Endodermal cell (in vitro differentiated cells): Measurements from ENCODE around the gene GUCA2B. TPM values are rescaled to one million over a fixed set of nuclear protein-coding genes. Genes with fewer than 3 reads are reported as not detected.
A peak's percentile ranks its signal among the peaks of the same experiment; 100 is the strongest.

Source experiments
- DNase-seq: peaks from one replicate; pipeline ENCODE4 v3.0.0-alpha.2; 2017
- H3K27ac ChIP-seq: 2 replicates; pipeline ENCODE4 v1.5.1; 2013; ENCODE audit warnings: mild to moderate bottlenecking, low read depth, low read length, moderate library complexity
- H3K27me3 ChIP-seq: 2 replicates; pipeline ENCODE4 v1.6.1; 2013; ENCODE audit warnings: mild to moderate bottlenecking, low read length, moderate library complexity; ENCODE audit not compliant: insufficient read depth, control insufficient read depth, poor library complexity, severe bottlenecking
- H3K36me3 ChIP-seq: 2 replicates; pipeline ENCODE4 v1.7.0; 2013; ENCODE audit warnings: mild to moderate bottlenecking, low read length, moderate library complexity; ENCODE audit not compliant: control insufficient read depth, insufficient read depth
- H3K4me1 ChIP-seq: one replicate; pipeline ENCODE4 v1.7.0; 2013; ENCODE audit warnings: low read length; ENCODE audit not compliant: control insufficient read depth, insufficient read depth
- H3K4me3 ChIP-seq: 2 replicates; pipeline ENCODE4 v1.5.1; 2013; ENCODE audit warnings: mild to moderate bottlenecking, low read length, moderate library complexity
- H3K9ac ChIP-seq: 2 replicates; pipeline ENCODE4 v1.6.1; 2013; ENCODE audit warnings: mild to moderate bottlenecking, low read length, moderate library complexity; ENCODE audit not compliant: poor library complexity, severe bottlenecking; ENCODE audit errors: extremely low read depth
- H3K9me3 ChIP-seq: 2 replicates; pipeline ENCODE4 v1.6.1; 2013; ENCODE audit warnings: mild to moderate bottlenecking, low read length, moderate library complexity; ENCODE audit not compliant: control insufficient read depth
- H3K27ac Mint-ChIP-seq: 2 replicates; pipeline ENCODE4 v1.8.0; 2020; ENCODE audit warnings: mixed read lengths
- H3K27me3 Mint-ChIP-seq: 2 replicates; pipeline ENCODE4 v1.8.0; 2021; ENCODE audit warnings: mild to moderate bottlenecking, mixed read lengths; ENCODE audit not compliant: insufficient read depth
- H3K36me3 Mint-ChIP-seq: 2 replicates; pipeline ENCODE4 v1.8.0; 2020; ENCODE audit warnings: low read depth, mixed read lengths
- H3K4me1 Mint-ChIP-seq: 2 replicates; pipeline ENCODE4 v1.8.0; 2020; ENCODE audit warnings: mixed read lengths
- H3K4me3 Mint-ChIP-seq: 2 replicates; pipeline ENCODE4 v1.8.0; 2020; ENCODE audit warnings: mild to moderate bottlenecking, moderate library complexity, mixed read lengths
- H3K9me3 Mint-ChIP-seq: 2 replicates; pipeline ENCODE4 v1.8.0; 2020; ENCODE audit warnings: mild to moderate bottlenecking, mixed read lengths
- WGBS, 2 experiments: methylation state at CpG; one replicate each; pipeline versions ENCODE4 v1.1.5 to v1.1.7; 2013; ENCODE audit warnings: missing lambda C conversion rate in 2 of 2, mixed read lengths in 1 of 2; ENCODE audit not compliant: insufficient coverage in 1 of 2, insufficient read length in 1 of 2; 5-methylcytosine and 5-hydroxymethylcytosine counted together
- total RNA-seq, 2 donors: library from RNA; stranded (reverse); fragmentation: NEBNext Ultra II Directional in 1 of 2; extraction: Animal tissue kit (Norgen Biotek cat#: 25700) in 1 of 2; gene quantifications; 2 replicates in 1 of 2; 3 replicates in 1 of 2; pipeline ENCODE4 v1.2.1, GENCODE V29; 2021
- TF ChIP-seq, protein P1 (sequence below): fragments of 200-600 bp; sonication (generic); conservative IDR thresholded peaks from 2 replicates; pipeline ENCODE4 v1.5.0; 2021; ENCODE audit warnings: antibody characterized with exemption, mild to moderate bottlenecking

GUCA2B gene
- total RNA-seq, 2 donors from 2014 or later, result not detected

DNA sequence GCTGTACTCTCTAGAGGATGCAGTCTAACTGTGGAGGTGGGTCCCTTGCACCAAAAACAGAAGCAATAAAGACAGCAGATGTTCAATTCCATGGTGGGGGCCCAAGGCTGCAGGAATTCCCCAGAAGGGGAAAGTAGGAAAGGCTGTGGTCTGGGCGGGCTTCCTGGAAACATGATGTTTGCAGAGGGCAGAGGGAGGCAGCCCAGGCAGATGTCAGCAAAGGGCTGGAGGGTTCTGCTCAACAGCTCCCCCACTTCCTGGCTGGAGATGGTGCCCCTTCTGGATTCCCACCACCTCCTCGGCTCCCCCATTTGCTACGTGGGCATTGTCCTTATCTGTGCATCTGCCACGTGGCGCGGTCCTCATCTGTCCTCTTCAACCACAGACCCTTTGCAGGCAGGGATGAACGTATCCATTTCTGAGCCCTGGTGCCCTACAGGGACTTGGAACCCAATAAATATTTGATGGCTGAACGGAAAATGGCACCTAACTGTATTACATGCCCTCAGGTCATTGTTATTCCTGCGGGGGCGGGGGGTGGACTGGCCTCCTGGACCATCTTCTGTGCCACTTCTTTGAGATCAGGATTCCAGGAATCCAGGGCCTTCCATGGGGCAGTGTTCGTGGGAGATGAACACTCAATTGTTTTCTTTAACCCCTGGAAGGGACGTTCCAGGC is 8.4 kb upstream of the GUCA2B start:
- H3K36me3 ChIP-seq, result no peaks in the 10 kb centered on the region
- no peaks in the 10 kb centered on the region for H3K4me1 ChIP-seq
- TF ChIP-seq, protein P1, sequence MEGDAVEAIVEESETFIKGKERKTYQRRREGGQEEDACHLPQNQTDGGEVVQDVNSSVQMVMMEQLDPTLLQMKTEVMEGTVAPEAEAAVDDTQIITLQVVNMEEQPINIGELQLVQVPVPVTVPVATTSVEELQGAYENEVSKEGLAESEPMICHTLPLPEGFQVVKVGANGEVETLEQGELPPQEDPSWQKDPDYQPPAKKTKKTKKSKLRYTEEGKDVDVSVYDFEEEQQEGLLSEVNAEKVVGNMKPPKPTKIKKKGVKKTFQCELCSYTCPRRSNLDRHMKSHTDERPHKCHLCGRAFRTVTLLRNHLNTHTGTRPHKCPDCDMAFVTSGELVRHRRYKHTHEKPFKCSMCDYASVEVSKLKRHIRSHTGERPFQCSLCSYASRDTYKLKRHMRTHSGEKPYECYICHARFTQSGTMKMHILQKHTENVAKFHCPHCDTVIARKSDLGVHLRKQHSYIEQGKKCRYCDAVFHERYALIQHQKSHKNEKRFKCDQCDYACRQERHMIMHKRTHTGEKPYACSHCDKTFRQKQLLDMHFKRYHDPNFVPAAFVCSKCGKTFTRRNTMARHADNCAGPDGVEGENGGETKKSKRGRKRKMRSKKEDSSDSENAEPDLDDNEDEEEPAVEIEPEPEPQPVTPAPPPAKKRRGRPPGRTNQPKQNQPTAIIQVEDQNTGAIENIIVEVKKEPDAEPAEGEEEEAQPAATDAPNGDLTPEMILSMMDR, result no peak
- peak; percentile 53 for DNase-seq
- no peaks in the 10 kb centered on the region for H3K4me1 Mint-ChIP-seq
- peaks cover 19% of the 10 kb centered on the region for H3K27me3 ChIP-seq
- no peaks in the 10 kb centered on the region for H3K36me3 Mint-ChIP-seq
- no peak overlapping the region for H3K4me3 Mint-ChIP-seq
- no peaks in the 10 kb centered on the region for H3K9me3 Mint-ChIP-seq
- 88 to 93% methylated on average over 5 to 12 of the region's 12 CpGs for WGBS, 2 experiments
- H3K9me3 ChIP-seq, result no peaks in the 10 kb centered on the region
- H3K27me3 Mint-ChIP-seq, result no peaks in the 10 kb centered on the region
- no peak overlapping the region for H3K9ac ChIP-seq
- no peak overlapping the region for H3K4me3 ChIP-seq
- no peak overlapping the region for H3K27ac Mint-ChIP-seq
- no peak overlapping the region for H3K27ac ChIP-seq

DNA sequence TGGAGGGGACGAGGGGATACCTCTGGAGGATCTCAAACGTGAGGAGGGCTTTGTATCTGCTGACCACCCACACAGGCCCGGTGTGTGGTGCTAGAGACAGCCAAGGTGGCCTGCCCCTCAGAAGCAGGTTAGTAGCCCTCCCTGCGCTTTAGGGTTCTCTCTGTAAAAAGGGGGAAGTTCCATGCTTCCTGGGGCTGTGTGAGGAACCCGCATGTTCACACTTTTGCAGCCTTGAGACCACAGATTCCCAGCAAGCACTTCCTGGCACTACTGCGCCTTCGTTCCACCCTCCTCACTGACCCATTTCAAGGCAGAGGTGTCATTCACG is 7.9 kb upstream of the GUCA2B start:
- Histone ChIP-seq H3K27ac (no peak overlapping the region), H3K4me3 (no peak overlapping the region), H3K4me1 (no peaks in the 10 kb centered on the region), H3K9me3 (no peaks in the 10 kb centered on the region), H3K36me3 (no peaks in the 10 kb centered on the region), H3K27me3 (peaks cover 24% of the 10 kb centered on the region), H3K9ac (no peak overlapping the region)
- Mint-ChIP-seq H3K4me1 (no peaks in the 10 kb centered on the region), H3K36me3 (no peaks in the 10 kb centered on the region), H3K27ac (no peak overlapping the region), H3K9me3 (no peaks in the 10 kb centered on the region), H3K4me3 (no peak overlapping the region), H3K27me3 (peaks cover 3% of the 10 kb centered on the region)
- WGBS, 2 experiments, result 92 to 95% methylated on average over 7 to 8 of the region's 8 CpGs
- TF ChIP-seq, protein P1, result no peak
- DNase-seq, result no peak

- Histone ChIP-seq H3K27ac (no peak overlapping the region), H3K27me3 (peaks cover 24% of the 10 kb centered on the region), H3K9me3 (no peaks in the 10 kb centered on the region), H3K4me3 (no peak overlapping the region), H3K36me3 (no peaks in the 10 kb centered on the region), H3K9ac (no peak overlapping the region), H3K4me1 (no peaks in the 10 kb centered on the region)
- H3K4me1 Mint-ChIP-seq, result no peaks in the 10 kb centered on the region
- H3K9me3 Mint-ChIP-seq, result no peaks in the 10 kb centered on the region
- TF ChIP-seq, protein P1, result no peak
- no peaks in the 10 kb centered on the region for H3K36me3 Mint-ChIP-seq
- no peak overlapping the region for H3K4me3 Mint-ChIP-seq
- H3K27ac Mint-ChIP-seq, result no peak overlapping the region
- H3K27me3 Mint-ChIP-seq, result peaks cover 8% of the 10 kb centered on the region
- WGBS, 2 experiments, result 87 to 91% methylated on average over 20 to 41 of the region's 41 CpGs
- DNase-seq, result peak; percentile 35
These were observed 7.2 kb upstream of the GUCA2B start for GRCh38 chr1:42145764-42146625.
